Hematopoietic multipotent progenitor cell treated with erythropoietin and hydrocortisone succinate and interleukin-3 and kit ligand, for 17 days (in vitro differentiated cells): Measurements from ENCODE around the gene CRTAC1.
"Not testable (repeated sequence)": the region's sequence is repeated elsewhere in the genome, so short reads cannot be mapped to it uniquely, and the experiment has no call there.

Source experiments
- DNase-seq: peaks from one replicate; pipeline ENCODE4 v3.0.0-alpha.2; 2015; ENCODE audit warnings: low spot score

CRTAC1 gene

GRCh38 chr10:97869091-97870042 lies 161.1 kb downstream of the CRTAC1 start:
- peak; percentile 48 for DNase-seq

GRCh38 chr10:97868134-97868685 lies 162.2 kb downstream of the CRTAC1 start:
- no peak for DNase-seq

GRCh38 chr10:97867220-97867800 lies 163.1 kb downstream of the CRTAC1 start:
- DNase-seq: no peak

GRCh38 chr10:97866524-97867219 lies 163.7 kb downstream of the CRTAC1 start:
- DNase-seq: no peak

- no peak for DNase-seq
These were observed 164.9 kb downstream of the CRTAC1 start for GRCh38 chr10:97865488-97865887.

- no peak for DNase-seq
These were observed 166.6 kb downstream of the CRTAC1 start for GRCh38 chr10:97863808-97864207.

GRCh38 chr10:97861924-97862323 lies 168.5 kb downstream of the CRTAC1 start:
- DNase-seq: no peak

- DNase-seq: no peak
These were observed 169.2 kb downstream of the CRTAC1 start for GRCh38 chr10:97861097-97861750.

GRCh38 chr10:97858001-97858439 lies 172.4 kb downstream of the CRTAC1 start:
- no peak for DNase-seq

- DNase-seq: no peak
These were observed 175.7 kb downstream of the CRTAC1 start for GRCh38 chr10:97854743-97855142.

- DNase-seq: no peak
These were observed 177.5 kb downstream of the CRTAC1 start for GRCh38 chr10:97852840-97853405.

GRCh38 chr10:97852277-97852676 lies 178.1 kb downstream of the CRTAC1 start:
- no peak for DNase-seq

- no peak for DNase-seq
These were observed 178.9 kb downstream of the CRTAC1 start for GRCh38 chr10:97851341-97852001.

- DNase-seq: no peak
These were observed 180.0 kb downstream of the CRTAC1 start for GRCh38 chr10:97850446-97850845.

GRCh38 chr10:97849687-97850402 lies 180.6 kb downstream of the CRTAC1 start, which contains the start of gene GOLGA7B:
Gene GOLGA7B (plus strand): TSS chr10:97849843. CDS start chr10:97850304, 461 bp downstream.
- DNase-seq: no peak

- DNase-seq: no peak
These were observed 181.2 kb downstream of the CRTAC1 start for GRCh38 chr10:97849103-97849686.

GRCh38 chr10:97844678-97845077 lies 185.7 kb downstream of the CRTAC1 start:
- DNase-seq: no peak

- DNase-seq: not testable (repeated sequence)
These were observed 186.4 kb downstream of the CRTAC1 start for GRCh38 chr10:97843972-97844371.

- DNase-seq: no peak
These were observed 187.1 kb downstream of the CRTAC1 start for GRCh38 chr10:97843281-97843671.
